Myometrial cell (primary cell): ENCODE data around the gene CYP1A1. TPM values are rescaled to one million over a fixed set of nuclear protein-coding genes. Genes with fewer than 3 reads are reported as not detected.

ENCODE experiments used
- total RNA-seq: library from RNA; depleted of rRNA; stranded (reverse); fragments of >200 nt; gene quantifications from 2 replicates; pipeline ENCODE4 v1.2.3, GENCODE V29; 2015

The CYP1A1 gene
- total RNA-seq: not detected in 2 replicates

GRCh38 chr15:74725225-74725774 is at the start of gene CYP1A1:
Gene CYP1A1, minus strand, starts transcription at chr15:74725528. Its CDS starts 2,431 bp downstream, at chr15:74723097.

GRCh38 chr15:74748322-74748946 is 23.1 kb upstream of the CYP1A1 start, which contains the start of gene CYP1A2:
Gene CYP1A2, plus strand, starts transcription at chr15:74748845. Its CDS starts 894 bp downstream, at chr15:74749739.

GRCh38 chr15:74695597-74696397 is 29.5 kb downstream of the CYP1A1 start, which contains the start of gene EDC3:
Gene EDC3, minus strand, starts transcription at chr15:74696024. Its CDS starts 20,900 bp downstream, at chr15:74675124.

Other genes starting within 250 kb of the CYP1A1 start
- 0.58 and 2.8 TPM in 2 replicates for gene ARID3B, start 184.3 kb downstream of the CYP1A1 start, total RNA-seq
- 103 and 121 TPM in 2 replicates for gene CLK3, start 109.7 kb downstream of the CYP1A1 start, total RNA-seq
- 10.8 and 15.3 TPM in 2 replicates for gene EDC3, start 29.5 kb downstream of the CYP1A1 start, total RNA-seq
- gene CYP1A2, start 23.3 kb upstream of the CYP1A1 start, total RNA-seq: not detected in 2 replicates
- 22.2 and 26.6 TPM in 2 replicates for gene CSK, start 56.6 kb upstream of the CYP1A1 start, total RNA-seq
- gene LMAN1L, start 87.3 kb upstream of the CYP1A1 start, total RNA-seq: not detected in 2 replicates
- gene CPLX3, start 101.1 kb upstream of the CYP1A1 start, total RNA-seq: not detected in 2 replicates
- gene ULK3, start 117.6 kb upstream of the CYP1A1 start, total RNA-seq: 18.8 and 35.2 TPM in 2 replicates
- 60.4 and 87.6 TPM in 2 replicates for gene SCAMP2, start 147.8 kb upstream of the CYP1A1 start, total RNA-seq
- gene MPI, start 164.5 kb upstream of the CYP1A1 start, total RNA-seq: 46.6 and 74.1 TPM in 2 replicates
- gene FAM219B, start 181.3 kb upstream of the CYP1A1 start, total RNA-seq: 22.2 and 48.7 TPM in 2 replicates
- 139 and 151 TPM in 2 replicates for gene COX5A, start 212.5 kb upstream of the CYP1A1 start, total RNA-seq
- gene RPP25, start 231.2 kb upstream of the CYP1A1 start, total RNA-seq: 0.53 and 1.2 TPM in 2 replicates